Neutrophil (primary cell): Measurements from ENCODE around the gene UFD1.

Experiments used
- H3K27ac ChIP-seq: fragments of 200-600 bp; sonication (generic); 2 replicates; pipeline ENCODE4 v1.5.1; 2016; ENCODE audit warnings: mild to moderate bottlenecking, moderate library complexity
- H3K27me3 ChIP-seq: fragments of 200-600 bp; sonication (generic); 2 replicates; pipeline ENCODE4 v1.6.0; 2016; ENCODE audit warnings: mild to moderate bottlenecking
- H3K36me3 ChIP-seq: fragments of 200-600 bp; sonication (generic); 2 replicates; pipeline ENCODE4 v1.5.1; 2017
- H3K4me1 ChIP-seq, 2 experiments: fragments of 200-600 bp in 1 of 2; sonication (generic) in 1 of 2; 1 replicate in 1 of 2; 2 replicates in 1 of 2; pipeline versions ENCODE4 v1.5.1 to v1.6.1; 2013 to 2016; ENCODE audit warnings: low read depth in 1 of 2, low read length in 1 of 2, mild to moderate bottlenecking in 1 of 2, moderate library complexity in 1 of 2; ENCODE audit not compliant: control insufficient read depth in 1 of 2, insufficient read depth in 1 of 2
- H3K4me3 ChIP-seq, 2 experiments: fragments of 200-600 bp in 1 of 2; sonication (generic) in 1 of 2; 1 replicate in 1 of 2; 2 replicates in 1 of 2; pipeline ENCODE4 v1.5.1; 2013 to 2016; ENCODE audit warnings: low read depth in 1 of 2, low read length in 1 of 2, mild to moderate bottlenecking in 1 of 2, moderate library complexity in 1 of 2
- H3K9me3 ChIP-seq: fragments of 200-600 bp; sonication (generic); 2 replicates; pipeline ENCODE4 v1.5.1; 2016
- CTCF ChIP-seq: fragments of 200-600 bp; sonication (generic); IDR thresholded peaks from 2 replicates; pipeline ENCODE4 v1.5.1; 2016; ENCODE audit warnings: antibody characterized with exemption

The UFD1 gene

GRCh38 chr22:19466126-19466716, 12.8 kb downstream of the UFD1 start:
- Histone ChIP-seq H3K4me3 (no peak overlapping the region), H3K27me3 (no peaks in the 10 kb centered on the region), H3K9me3 (no peaks in the 10 kb centered on the region), H3K4me1 (no peaks in the 10 kb centered on the region), H3K36me3 (peaks cover 96% of the 10 kb centered on the region), H3K27ac (no peak overlapping the region)
- TF ChIP-seq CTCF, result no peak

GRCh38 chr22:19464975-19465374, 14.0 kb downstream of the UFD1 start:
- peaks cover 96% of the 10 kb centered on the region for H3K36me3 ChIP-seq
- TF ChIP-seq CTCF, result no peak

GRCh38 chr22:19464546-19464945, 14.4 kb downstream of the UFD1 start:
- TF ChIP-seq CTCF, result no peak
- Histone ChIP-seq H3K27me3 (no peaks in the 10 kb centered on the region), H3K4me3 (no peak overlapping the region), H3K9me3 (no peaks in the 10 kb centered on the region), H3K36me3 (peaks cover 96% of the 10 kb centered on the region), H3K4me1 (no peaks in the 10 kb centered on the region), H3K27ac (no peak overlapping the region)

More at GRCh38 chr22:19464975-19465374, 14.0 kb downstream of the UFD1 start:
- Histone ChIP-seq H3K9me3 (no peaks in the 10 kb centered on the region), H3K4me3 (no peak overlapping the region), H3K4me1 (no peaks in the 10 kb centered on the region), H3K27me3 (no peaks in the 10 kb centered on the region), H3K27ac (no peak overlapping the region)

- Histone ChIP-seq H3K36me3 (peaks cover 95% of the 10 kb centered on the region), H3K27ac (no peak overlapping the region), H3K9me3 (no peaks in the 10 kb centered on the region), H3K27me3 (no peaks in the 10 kb centered on the region), H3K4me1 (no peaks in the 10 kb centered on the region), H3K4me3 (no peak overlapping the region)
- TF ChIP-seq CTCF, result no peak
These were observed 15.2 kb downstream of the UFD1 start for GRCh38 chr22:19463491-19464469.

- TF ChIP-seq CTCF, result no peak
- peaks cover 95% of the 10 kb centered on the region for H3K36me3 ChIP-seq
- no peaks in the 10 kb centered on the region for H3K4me1 ChIP-seq
- H3K4me3 ChIP-seq, result no peak overlapping the region
- H3K9me3 ChIP-seq, result no peaks in the 10 kb centered on the region
- H3K27ac ChIP-seq, result no peak overlapping the region
- H3K27me3 ChIP-seq, result no peaks in the 10 kb centered on the region
These were observed 16.0 kb downstream of the UFD1 start for GRCh38 chr22:19463008-19463407.
